Urinary bladder (tissue), 4 donors: ENCODE measurements around the gene MYRIP. TPM values are rescaled to one million over a fixed set of nuclear protein-coding genes. Genes with fewer than 3 reads are reported as not detected.
A peak's percentile ranks its signal among the peaks of the same experiment; 100 is the strongest.
"Not testable (repeated sequence)": the region's sequence is repeated elsewhere in the genome, so short reads cannot be mapped to it uniquely, and the experiment has no call there.

Experiments used
- DNase-seq: peaks from one replicate; pipeline ENCODE4 v3.0.0-alpha.2; 2015; ENCODE audit errors: extremely low spot score
- H3K27ac ChIP-seq: one replicate; pipeline ENCODE4 v1.5.1; 2013; ENCODE audit warnings: low read depth, mild to moderate bottlenecking, moderate library complexity
- H3K36me3 ChIP-seq: one replicate; pipeline ENCODE4 v1.6.1; 2013; ENCODE audit warnings: mild to moderate bottlenecking, moderate library complexity; ENCODE audit not compliant: insufficient read depth
- H3K4me1 ChIP-seq: one replicate; pipeline ENCODE4 v1.6.1; 2013; ENCODE audit warnings: mild to moderate bottlenecking, moderate library complexity; ENCODE audit not compliant: insufficient read depth
- H3K4me3 ChIP-seq: one replicate; pipeline ENCODE4 v1.5.1; 2013; ENCODE audit warnings: low read depth, low read length
- WGBS: extraction: QIAGEN DNeasy Blood & Tissue Kit; methylation state at CpG from one replicate; pipeline ENCODE4 v1.1.7; 2013; 5-methylcytosine and 5-hydroxymethylcytosine counted together
- polyA plus RNA-seq: library from polyadenylated mRNA; stranded (reverse); fragments of 200-250 nt; gene quantifications from one replicate; pipeline ENCODE4 v1.2.3, GENCODE V29; 2013
- total RNA-seq: library from RNA; depleted of rRNA; stranded (reverse); fragments of >200 nt; gene quantifications from one replicate; pipeline ENCODE4 v1.2.3, GENCODE V29; 2014
- donor health status: healthy with polysubstance abuse.
- donor health status: healthy.

Gene MYRIP
- total and polyA plus RNA-seq, 2 donors, result 2.9 to 4.4 TPM

DNA sequence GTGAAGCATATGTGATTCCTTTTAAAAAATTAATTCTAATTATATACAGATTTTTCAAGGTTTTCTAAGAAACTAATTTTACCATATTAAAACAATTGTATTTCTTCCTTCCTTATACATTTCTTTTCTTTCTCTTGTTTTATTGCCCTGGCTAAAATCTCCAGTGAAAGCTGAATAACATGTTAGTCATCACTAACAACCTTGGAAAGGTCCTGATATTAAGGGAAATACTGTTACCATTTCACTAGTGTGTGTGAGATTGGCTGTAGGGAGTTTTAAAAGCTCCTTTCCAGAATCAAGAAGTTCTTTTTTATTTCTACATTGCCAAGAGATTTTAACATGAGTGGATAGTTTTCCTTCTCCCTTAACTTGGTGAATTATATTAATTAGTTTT lies 270.4 kb downstream of the MYRIP start:
- no peak for DNase-seq
- H3K4me1 ChIP-seq, result no peaks in the 10 kb centered on the region
- no peak overlapping the region for H3K4me3 ChIP-seq
- no peaks in the 10 kb centered on the region for H3K36me3 ChIP-seq
- no peak overlapping the region for H3K27ac ChIP-seq

- no peak overlapping the region for H3K27ac ChIP-seq
These were observed 273.7 kb downstream of the MYRIP start for GRCh38 chr3:40083066-40083465.

DNA sequence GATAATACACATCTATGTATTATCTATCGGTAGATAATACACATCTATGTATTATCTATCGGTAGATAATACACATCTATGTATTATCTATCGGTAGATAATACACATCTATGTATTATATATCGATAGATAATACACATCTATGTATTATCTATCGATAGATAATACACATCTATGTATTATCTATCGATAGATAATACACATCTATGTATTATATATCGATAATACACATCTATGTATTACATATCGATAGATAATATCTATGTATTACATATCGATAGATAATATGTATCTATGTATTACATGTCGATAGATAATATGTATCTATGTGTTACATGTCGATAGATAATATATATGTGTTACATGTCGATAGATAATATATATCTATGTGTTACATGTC lies 275.0 kb downstream of the MYRIP start:
- DNase-seq, H3K4me3 ChIP-seq, H3K4me1 ChIP-seq, H3K27ac ChIP-seq, H3K36me3 ChIP-seq: not testable (repeated sequence)
- WGBS, result 97% methylated on average over 12 of the region's 12 CpGs

More at GRCh38 chr3:40083066-40083465, 273.7 kb downstream of the MYRIP start:
- Histone ChIP-seq H3K4me1 (no peaks in the 10 kb centered on the region), H3K4me3 (no peak overlapping the region), H3K36me3 (no peaks in the 10 kb centered on the region)
- no peak for DNase-seq

DNA sequence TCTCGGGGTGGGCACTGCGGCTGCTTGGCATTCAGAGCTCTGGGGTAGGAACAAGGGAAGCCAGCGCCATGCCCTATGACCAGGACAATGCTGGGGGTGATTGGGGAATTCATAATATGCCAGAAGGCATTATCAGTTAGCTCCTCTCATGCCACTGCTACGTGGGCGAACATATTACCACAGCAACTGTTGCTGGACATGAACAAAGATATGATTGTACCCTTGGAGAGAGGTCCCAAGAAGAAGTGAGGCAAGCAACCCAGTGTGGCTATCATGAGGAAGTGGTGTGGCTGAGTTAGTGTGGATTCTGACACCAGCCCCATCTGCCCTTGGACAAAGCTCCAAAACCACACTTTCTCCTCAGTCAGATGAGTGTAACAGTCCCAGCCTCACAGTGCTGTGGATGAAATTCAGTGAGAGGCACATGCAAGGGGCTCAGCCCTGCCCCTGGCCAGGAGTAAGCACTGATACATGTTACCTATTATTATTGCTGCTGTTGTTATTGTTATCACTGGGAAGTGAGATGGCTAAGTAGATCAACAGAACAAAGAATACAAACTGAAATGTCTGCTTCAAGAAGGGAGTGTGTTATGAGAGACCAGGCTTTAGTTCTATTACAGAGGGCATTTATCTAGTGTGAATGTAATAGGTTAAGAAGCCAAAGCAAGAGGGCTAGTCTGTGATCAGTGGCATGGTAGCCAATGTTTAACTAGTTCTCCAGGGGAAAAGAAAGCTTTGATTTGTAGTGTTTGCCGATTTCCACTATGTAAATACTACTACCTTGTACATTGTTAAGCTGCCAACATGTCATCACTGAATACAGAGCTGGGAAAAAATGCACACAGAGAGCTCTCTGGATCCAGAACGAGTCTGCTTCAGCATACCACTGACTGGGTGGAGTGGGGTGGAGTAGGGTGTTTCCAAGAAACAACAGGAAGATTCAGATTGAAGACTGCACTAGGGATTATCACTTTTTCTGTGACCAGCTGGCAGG lies 277.8 kb downstream of the MYRIP start:
- Histone ChIP-seq H3K4me1 (no peaks in the 10 kb centered on the region), H3K4me3 (no peak overlapping the region), H3K36me3 (no peaks in the 10 kb centered on the region), H3K27ac (no peak overlapping the region)
- WGBS, result 67% methylated on average over 7 of the region's 7 CpGs
- DNase-seq, result peak; percentile 4

DNA sequence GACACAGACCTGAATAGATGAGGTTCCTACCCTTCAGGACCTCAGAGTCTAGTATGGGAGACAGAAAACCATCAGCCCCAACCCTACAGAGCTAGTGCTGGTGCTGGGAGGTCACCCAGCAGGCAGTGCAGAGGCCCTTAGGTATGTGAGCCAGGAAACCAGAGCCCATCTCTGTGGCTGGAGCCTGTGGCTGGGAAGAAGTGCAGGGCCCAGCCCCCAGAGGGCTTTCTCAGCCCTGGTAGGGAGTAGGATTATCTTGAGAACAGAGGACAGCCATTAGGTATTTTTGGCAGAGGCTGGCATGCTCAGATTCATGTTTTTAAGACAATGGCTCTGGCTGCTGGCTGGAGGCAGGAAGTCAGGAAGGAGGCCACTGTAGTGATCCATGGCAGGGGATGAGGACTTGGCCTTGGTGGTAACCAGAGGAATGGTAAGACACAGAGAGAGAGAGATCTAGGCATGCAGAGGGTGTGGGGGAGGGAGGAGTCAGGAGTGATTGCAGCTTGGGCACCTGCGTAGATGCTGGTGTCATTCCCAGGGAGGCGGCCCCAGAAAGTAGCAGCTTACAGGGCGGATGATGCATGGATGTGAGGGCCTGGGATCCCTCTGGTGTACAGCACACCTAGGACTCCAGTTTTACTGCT lies 279.2 kb downstream of the MYRIP start:
- Histone ChIP-seq H3K36me3 (no peaks in the 10 kb centered on the region), H3K27ac (no peak overlapping the region), H3K4me3 (no peak overlapping the region), H3K4me1 (no peaks in the 10 kb centered on the region)
- no peak for DNase-seq
- WGBS, result 86% methylated on average over 3 of the region's 3 CpGs

DNA sequence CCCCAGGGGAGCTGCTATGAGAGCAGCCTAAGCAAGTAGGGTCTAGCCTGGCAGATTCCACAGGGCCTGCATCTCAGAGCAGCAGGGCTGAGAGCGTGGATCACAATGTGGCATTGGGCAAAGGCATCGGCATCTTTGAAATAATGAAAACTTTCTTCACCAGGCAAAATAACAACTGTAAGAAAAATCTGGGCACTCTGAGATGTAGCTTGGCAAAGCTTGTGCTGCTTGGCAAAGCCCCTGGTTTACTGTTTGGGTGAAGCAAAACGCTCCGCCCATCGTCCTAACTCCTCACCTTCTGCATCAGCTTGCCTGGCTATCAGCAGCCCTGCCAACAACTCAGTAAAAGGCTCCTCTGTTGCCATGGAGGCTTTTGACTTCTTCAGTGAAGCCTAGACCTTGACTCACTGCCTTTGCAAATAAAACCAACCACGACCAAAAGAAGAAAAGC lies 287.3 kb downstream of the MYRIP start:
- DNase-seq, result no peak
- WGBS, result 71% methylated on average over 6 of the region's 6 CpGs
- H3K4me1 ChIP-seq, result no peaks in the 10 kb centered on the region
- no peak overlapping the region for H3K4me3 ChIP-seq
- H3K27ac ChIP-seq, result no peak overlapping the region
- H3K36me3 ChIP-seq, result no peaks in the 10 kb centered on the region

DNA sequence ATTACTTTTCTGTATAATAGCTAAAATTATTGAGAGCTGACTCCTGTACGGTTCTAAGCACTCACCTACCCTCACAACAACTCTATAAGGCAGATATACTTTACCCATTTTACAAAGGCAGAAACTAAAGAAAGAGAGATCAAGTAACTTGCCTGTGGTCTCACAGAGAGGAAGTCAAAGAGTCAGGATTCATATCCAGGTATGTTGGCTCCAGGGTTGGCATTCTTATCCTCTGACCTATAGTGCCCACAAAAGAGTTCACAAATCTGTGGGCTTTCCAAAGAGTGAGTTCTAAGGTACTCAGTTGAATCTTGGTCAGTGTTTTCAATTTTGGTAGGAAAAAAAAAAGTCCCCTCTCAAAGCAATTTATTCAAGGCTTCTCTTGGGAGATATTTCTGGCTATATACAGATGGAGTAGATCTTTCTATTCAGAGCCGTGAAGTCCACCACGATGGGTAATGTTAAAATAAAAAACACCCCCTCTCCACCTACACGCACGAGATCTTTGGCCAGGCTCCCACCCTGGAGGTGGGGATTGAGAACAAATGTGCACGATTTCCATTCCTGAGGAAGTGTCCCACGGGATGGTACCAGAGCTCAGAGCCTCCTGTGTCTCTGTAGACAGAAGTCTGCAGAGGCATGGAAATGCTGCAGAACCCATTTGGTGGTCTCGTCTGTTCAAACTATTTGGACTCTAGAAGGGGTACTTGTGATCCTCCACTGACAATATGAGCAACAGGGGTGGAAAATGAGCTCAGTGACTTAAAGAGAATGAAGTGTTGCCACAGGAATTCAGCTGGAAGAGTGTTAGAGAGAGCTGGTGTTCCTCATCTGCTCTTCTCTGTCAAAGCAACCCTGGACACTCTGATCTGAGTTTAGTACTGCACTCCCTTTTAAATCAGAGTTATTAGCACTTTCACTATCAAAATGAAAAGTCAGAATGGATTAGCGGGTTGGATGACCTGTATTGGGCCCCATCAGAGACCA lies 288.0 kb downstream of the MYRIP start:
- WGBS, result 59% methylated on average over 9 of the region's 9 CpGs
- no peaks in the 10 kb centered on the region for H3K4me1 ChIP-seq
- no peak for DNase-seq
- no peaks in the 10 kb centered on the region for H3K36me3 ChIP-seq
- no peak overlapping the region for H3K27ac ChIP-seq
- H3K4me3 ChIP-seq, result no peak overlapping the region

DNA sequence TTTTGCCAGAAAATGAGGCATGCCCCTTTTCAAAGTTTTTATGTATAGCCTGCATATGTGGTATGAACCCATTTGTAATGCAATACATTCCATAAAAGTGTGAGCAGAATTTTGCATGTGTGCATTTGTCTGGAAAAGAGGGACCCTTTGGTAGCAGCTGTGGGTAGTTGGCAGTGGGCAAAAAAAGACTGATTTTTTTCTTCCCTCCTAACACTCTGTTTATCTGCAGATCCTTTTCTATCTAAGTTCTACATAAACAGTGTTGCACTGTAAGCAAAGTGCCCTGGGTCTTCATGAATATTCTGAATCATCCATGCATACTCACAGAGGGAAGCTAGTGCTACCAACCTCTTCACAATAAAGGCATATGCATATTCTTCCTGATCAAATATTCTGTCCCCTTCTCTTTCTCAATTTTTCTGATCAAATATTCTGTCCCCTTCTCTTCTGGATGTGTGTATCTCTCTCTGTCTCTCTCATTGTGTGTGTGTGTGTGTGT lies 288.9 kb downstream of the MYRIP start:
- H3K27ac ChIP-seq, result no peak overlapping the region
- no peaks in the 10 kb centered on the region for H3K36me3 ChIP-seq
- H3K4me1 ChIP-seq, result no peaks in the 10 kb centered on the region
- no peak for DNase-seq
- H3K4me3 ChIP-seq, result no peak overlapping the region

GRCh38 chr3:40099871-40100270 lies 290.5 kb downstream of the MYRIP start:
- Histone ChIP-seq H3K27ac (no peak overlapping the region), H3K36me3 (no peaks in the 10 kb centered on the region), H3K4me1 (no peaks in the 10 kb centered on the region), H3K4me3 (no peak overlapping the region)
- 73% methylated on average over 7 of the region's 7 CpGs for WGBS
- DNase-seq, result no peak

DNA sequence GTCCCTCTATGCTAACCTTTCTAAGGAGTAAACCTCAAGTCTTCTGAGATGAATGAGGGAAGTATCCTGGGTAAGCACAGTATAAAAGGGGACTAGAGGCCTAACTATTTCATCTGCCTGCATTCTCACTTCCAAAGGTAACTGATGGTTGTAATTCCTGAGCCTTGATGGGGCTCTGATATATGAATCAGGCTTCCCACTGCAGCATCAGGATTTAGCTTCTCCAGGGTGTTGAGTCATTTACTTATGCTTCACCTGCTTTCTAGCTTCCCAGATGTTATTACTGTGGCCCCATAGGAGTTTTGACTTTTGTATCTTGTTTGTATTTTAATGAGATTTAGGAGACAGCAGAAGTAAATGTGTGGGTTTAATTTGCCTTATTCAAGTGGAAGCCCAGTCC lies 292.8 kb downstream of the MYRIP start:
- no peak overlapping the region for H3K4me3 ChIP-seq
- H3K4me1 ChIP-seq, result no peaks in the 10 kb centered on the region
- H3K27ac ChIP-seq, result no peak overlapping the region
- DNase-seq, result no peak
- no peaks in the 10 kb centered on the region for H3K36me3 ChIP-seq

DNA sequence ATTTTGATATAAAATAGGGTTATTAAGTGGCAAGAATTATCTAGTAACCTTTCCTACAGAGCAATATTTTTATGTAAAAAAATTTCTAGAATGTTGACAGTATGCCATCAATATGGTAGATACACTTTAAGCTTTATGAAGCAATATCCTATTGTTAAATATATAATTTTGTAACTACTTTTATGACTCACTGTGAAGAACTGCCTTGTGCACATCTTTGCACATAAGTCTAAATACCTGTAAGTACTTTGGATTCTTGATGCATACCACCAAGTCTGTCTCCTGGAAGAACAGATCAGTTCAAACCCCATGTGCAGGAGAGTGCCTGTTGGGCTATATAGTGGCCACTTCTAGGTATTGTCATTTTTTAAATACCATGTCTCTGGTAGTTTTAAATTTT lies 294.4 kb downstream of the MYRIP start:
- Histone ChIP-seq H3K4me3 (no peak overlapping the region), H3K4me1 (no peaks in the 10 kb centered on the region), H3K27ac (no peak overlapping the region), H3K36me3 (no peaks in the 10 kb centered on the region)
- DNase-seq, result no peak

- no peak overlapping the region for H3K4me3 ChIP-seq
- 77% methylated on average over 4 of the region's 4 CpGs for WGBS
- H3K4me1 ChIP-seq, result no peaks in the 10 kb centered on the region
- no peaks in the 10 kb centered on the region for H3K36me3 ChIP-seq
- no peak for DNase-seq
- H3K27ac ChIP-seq, result no peak overlapping the region
These were observed 295.0 kb downstream of the MYRIP start for GRCh38 chr3:40104441-40104840.

DNA sequence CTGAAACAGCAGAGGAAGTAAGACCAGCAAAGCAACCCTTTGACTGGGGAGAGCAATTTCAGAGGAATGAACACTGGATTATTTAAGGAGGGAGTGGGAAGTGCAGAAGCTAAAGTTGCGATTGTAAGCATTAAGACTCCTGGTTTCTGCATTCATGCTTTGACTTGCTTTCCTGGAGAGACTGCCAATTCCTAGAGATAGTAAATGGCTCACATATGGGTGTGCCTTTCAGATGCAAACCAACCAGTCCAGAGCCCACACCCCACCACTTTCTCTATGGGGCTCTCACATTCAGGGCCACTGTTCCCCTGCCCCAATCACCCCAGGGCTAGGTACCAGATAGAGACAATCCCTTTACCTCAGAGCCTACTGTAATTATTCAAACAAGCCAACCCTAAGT lies 299.2 kb downstream of the MYRIP start:
- DNase-seq, result no peak
- Histone ChIP-seq H3K36me3 (no peaks in the 10 kb centered on the region), H3K27ac (no peak overlapping the region), H3K4me3 (no peak overlapping the region), H3K4me1 (no peaks in the 10 kb centered on the region)
- WGBS, result 71% methylated on average over 1 of the region's 1 CpG
